PC-9 (cell line): ENCODE measurements around the gene BEST2. TPM values are rescaled to one million over a fixed set of nuclear protein-coding genes. Genes with fewer than 3 reads are reported as not detected.

Source experiments
- BruUV-seq: library from RNA; stranded (reverse); fragments of 400-500 nt; replicated peaks from 2 replicates; lab custom pipeline; 2021; lab: Mats Ljungman, UMichigan
- CTCF ChIA-PET: fragments of 300-600 bp; sonication (Branson Sonifier 250); formaldehyde crosslinking; loops from one replicate; lab custom pipeline; 2022; ENCODE audit warnings: antibody characterized with exemption; lab: Charles Lee
- POLR2A ChIA-PET: fragments of 300-600 bp; sonication (Branson Sonifier 250); formaldehyde crosslinking; loops from one replicate; lab custom pipeline; 2022; ENCODE audit warnings: antibody characterized with exemption; ENCODE audit not compliant: unreplicated experiment; lab: Charles Lee
- DNase-seq, 2 experiments: peaks; one replicate each; pipeline versions ENCODE4 v3.0.0 to v3.0.0-alpha.2; 2015 to 2022; ENCODE audit warnings: mixed read lengths in 1 of 2
- H2AFZ ChIP-seq: fragments of 200-600 bp; sonication (generic); 2 replicates; pipeline ENCODE4 v1.8.1; 2017; ENCODE audit warnings: antibody characterized with exemption
- H3F3A ChIP-seq: fragments of 200-600 bp; sonication (generic); 2 replicates; pipeline ENCODE4 v1.8.1; 2017; ENCODE audit warnings: antibody characterized with exemption, mild to moderate bottlenecking, low read depth; ENCODE audit not compliant: insufficient read depth
- H3K27ac ChIP-seq: fragments of 200-600 bp; sonication (generic); 2 replicates; pipeline ENCODE4 v1.6.1; 2016; ENCODE audit warnings: mixed run types
- H3K27me3 ChIP-seq: fragments of 200-600 bp; sonication (generic); 2 replicates; pipeline ENCODE4 v1.6.1; 2016; ENCODE audit warnings: low read depth, mixed run types; ENCODE audit not compliant: insufficient read depth
- H3K36me3 ChIP-seq: fragments of 200-600 bp; sonication (generic); 2 replicates; pipeline ENCODE4 v1.6.1; 2016; ENCODE audit warnings: low read depth, mixed run types
- H3K4me1 ChIP-seq: fragments of 200-600 bp; sonication (generic); replicated peaks from 2 replicates; pipeline ENCODE4 v1.6.1; 2016; ENCODE audit warnings: mixed run types; ENCODE audit not compliant: insufficient read depth
- H3K4me2 ChIP-seq: fragments of 200-600 bp; sonication (generic); 2 replicates; pipeline ENCODE4 v1.6.1; 2017; ENCODE audit warnings: mixed run types
- H3K4me3 ChIP-seq: fragments of 200-600 bp; sonication (generic); 2 replicates; pipeline ENCODE4 v1.6.1; 2016; ENCODE audit warnings: mixed run types
- H3K79me2 ChIP-seq: fragments of 200-600 bp; sonication (generic); 2 replicates; pipeline ENCODE4 v1.6.1; 2017; ENCODE audit warnings: low read depth, mixed run types
- H3K9me2 ChIP-seq: fragments of 200-600 bp; sonication (generic); 2 replicates; pipeline ENCODE4 v1.8.1; 2017; ENCODE audit warnings: mild to moderate bottlenecking; ENCODE audit not compliant: insufficient read depth
- H3K9me3 ChIP-seq: fragments of 200-600 bp; sonication (generic); 2 replicates; pipeline ENCODE4 v1.8.1; 2016; ENCODE audit warnings: low read depth; ENCODE audit not compliant: insufficient read depth
- H4K20me1 ChIP-seq: fragments of 200-600 bp; sonication (generic); 2 replicates; pipeline ENCODE4 v1.8.1; 2017; ENCODE audit not compliant: insufficient read depth
- CTCF ChIP-seq: fragments of 200-600 bp; sonication (generic); conservative IDR thresholded peaks from 2 replicates; pipeline ENCODE4 v1.6.1; 2017; ENCODE audit warnings: mixed run types, antibody characterized with exemption, mild to moderate bottlenecking, moderate library complexity
- EZH2 ChIP-seq: fragments of 200-600 bp; sonication (generic); IDR thresholded peaks from 2 replicates; pipeline ENCODE4 v1.8.0; 2017; ENCODE audit warnings: antibody characterized with exemption, low read depth
- intact Hi-C: fragments of 100-400 bp; cut with micrococcal nuclease; formaldehyde crosslinking; loops from one replicate; pipeline ENCODE4 v1.10.0; 2022; ENCODE audit not compliant: unreplicated experiment
- total RNA-seq: library from RNA; stranded (reverse); gene quantifications from 2 replicates; pipeline ENCODE4 v1.2.3, GENCODE V29; 2021

Gene BEST2
- total RNA-seq, 1 experiment from 2014 or later = not detected

GRCh38 chr19:12731337-12731736 is 20.3 kb upstream of the BEST2 start:
- DNase-seq = no peak
- POLR2A ChIA-PET = interaction anchor here (0.5 kb wide), 1 partner anchor 60 kb away, joined by 4 read pairs; the partner anchor contains the start of gene JUNB
- H3K27ac ChIP-seq = no peak overlapping the region
- 0 out of 2 replicates have a peak, but pooled peaks cover 16% of the 10 kb centered on the region for H3K36me3 ChIP-seq
- no peaks in the 10 kb centered on the region for H3K9me2 ChIP-seq
- no peak overlapping the region for H2AFZ ChIP-seq
- no peaks in the 10 kb centered on the region for H3K27me3 ChIP-seq
- H3K4me3 ChIP-seq = no peak overlapping the region
- H3K79me2 ChIP-seq = peaks cover 46% of the 10 kb centered on the region
- peaks cover 46% of the 10 kb centered on the region for H4K20me1 ChIP-seq
- no peaks in the 10 kb centered on the region for H3K9me3 ChIP-seq
- peaks cover 22% of the 10 kb centered on the region for H3K4me1 ChIP-seq
- CTCF ChIA-PET = interaction anchor here (0.6 kb wide), 1 partner anchor 60 kb away, joined by 3 read pairs; no protein-coding TSS in a partner anchor
- peaks cover 76% of the 10 kb centered on the region for H3F3A ChIP-seq
- intact Hi-C loops = no loop called here
- TF ChIP-seq CTCF (no peak), EZH2 (no peak)
- H3K4me2 ChIP-seq = no peak overlapping the region
- BruUV-seq = no TSS peak

- peak; percentile 60 for TF ChIP-seq CTCF
- TF ChIP-seq EZH2 = no peak
- ChIA-PET POLR2A (interaction anchor here (0.5 to 0.6 kb wide), 2 partner anchors 153 to 172 kb away, joined by 6 to 7 read pairs; no protein-coding TSS in a partner anchor), CTCF (no interaction called here)
- no peaks in the 10 kb centered on the region for H3K9me2 ChIP-seq
- H3K4me3 ChIP-seq = peak overlapping the region; percentile 81
- H3K4me1 ChIP-seq = peaks cover 29% of the 10 kb centered on the region
- TSS peak; percentile 34 for BruUV-seq
- peak overlapping the region; percentile 72 for H2AFZ ChIP-seq
- H3K79me2 ChIP-seq = peaks cover 59% of the 10 kb centered on the region
- H3F3A ChIP-seq = peaks cover 56% of the 10 kb centered on the region
- intact Hi-C loops = loop anchor here (1.0 kb wide), 1 partner anchor 10 kb away; the partner anchor contains the start of gene TNPO2
- peaks cover 46% of the 10 kb centered on the region for H4K20me1 ChIP-seq
- peak overlapping the region; percentile 64 for H3K27ac ChIP-seq
- no peak for DNase-seq
- 0 out of 2 replicates have a peak, but pooled peaks cover 16% of the 10 kb centered on the region for H3K36me3 ChIP-seq
- no peaks in the 10 kb centered on the region for H3K27me3 ChIP-seq
- H3K9me3 ChIP-seq = no peaks in the 10 kb centered on the region
- H3K4me2 ChIP-seq = peak overlapping the region; percentile 95
Measured at GRCh38 chr19:12733369-12734214, 18.0 kb upstream of the BEST2 start.

- H3K9me2 ChIP-seq = no peaks in the 10 kb centered on the region
- H3K27ac ChIP-seq = peak within 1 kb of the TSS; percentile 75
- peak within 1 kb of the TSS; percentile 92 for H3K4me2 ChIP-seq
- peaks cover 18% of the 10 kb centered on the region for H4K20me1 ChIP-seq
- H3F3A ChIP-seq = peaks cover 29% of the 10 kb centered on the region; the same call in 1 of the 2 replicates
- peaks cover 15% of the 10 kb centered on the region for H3K36me3 ChIP-seq
- POLR2A ChIA-PET = interaction anchor here (0.5 to 0.7 kb wide), 4 partner anchors 14 to 53 kb away, joined by 3 to 11 read pairs (median 5); no protein-coding TSS in a partner anchor
- CTCF ChIA-PET = interaction anchor here (0.5 kb wide), 1 partner anchor 24 kb away, joined by 3 read pairs; no protein-coding TSS in a partner anchor
- no peaks in the 10 kb centered on the region for H3K9me3 ChIP-seq
- peak within 1 kb of the TSS; percentile 78 for H2AFZ ChIP-seq
- no TSS peak for BruUV-seq
- TF ChIP-seq CTCF = no peak
- no peak for TF ChIP-seq EZH2
- peaks cover 30% of the 10 kb centered on the region for H3K4me1 ChIP-seq
- H3K79me2 ChIP-seq = peaks cover 47% of the 10 kb centered on the region
- H3K4me3 ChIP-seq = peak within 1 kb of the TSS; percentile 64
- DNase-seq = peak; percentile 94 to 100
- intact Hi-C loops = loop anchor here (1.0 kb wide), 2 partner anchors 38 to 56 kb away; partner anchors contain the start of genes DHPS and HOOK2
- H3K27me3 ChIP-seq = no peaks in the 10 kb centered on the region
Measured at GRCh38 chr19:12736995-12737834, 14.4 kb upstream of the BEST2 start, which contains the start of gene GET3. TSS of gene GET3 (plus strand) at chr19:12737497. CDS start at chr19:12737506, 9 bp downstream.
